T-helper 2 cell treated with Interferon-gamma antibody and Interleukin-4, amounts not matched to agents 5 μg/mL and 100 μg/mL, for 36 hours (primary cell): ENCODE data around the gene MOB1B.
"Not testable (repeated sequence)": the region's sequence is repeated elsewhere in the genome, so short reads cannot be mapped to it uniquely, and the experiment has no call there.

Source experiments
- DNase-seq: peaks from one replicate; pipeline ENCODE4 v3.0.0; 2021; ENCODE audit warnings: low spot score
- H3K27ac Mint-ChIP-seq: one replicate; pipeline ENCODE4 v1.8.0; 2021; ENCODE audit warnings: mild to moderate bottlenecking, mixed read lengths
- H3K27me3 Mint-ChIP-seq: one replicate; pipeline ENCODE4 v1.8.0; 2021; ENCODE audit warnings: low read depth, mixed read lengths
- H3K36me3 Mint-ChIP-seq: one replicate; pipeline ENCODE4 v1.8.0; 2021; ENCODE audit warnings: low read depth, mixed read lengths
- H3K4me1 Mint-ChIP-seq: one replicate; pipeline ENCODE4 v1.8.0; 2021; ENCODE audit warnings: low read depth, mixed read lengths
- H3K4me3 Mint-ChIP-seq: one replicate; pipeline ENCODE4 v1.8.0; 2022; ENCODE audit warnings: mild to moderate bottlenecking, moderate library complexity, mixed read lengths
- H3K9me3 Mint-ChIP-seq: one replicate; pipeline ENCODE4 v1.8.0; 2021; ENCODE audit warnings: mixed read lengths

Gene MOB1B

DNA sequence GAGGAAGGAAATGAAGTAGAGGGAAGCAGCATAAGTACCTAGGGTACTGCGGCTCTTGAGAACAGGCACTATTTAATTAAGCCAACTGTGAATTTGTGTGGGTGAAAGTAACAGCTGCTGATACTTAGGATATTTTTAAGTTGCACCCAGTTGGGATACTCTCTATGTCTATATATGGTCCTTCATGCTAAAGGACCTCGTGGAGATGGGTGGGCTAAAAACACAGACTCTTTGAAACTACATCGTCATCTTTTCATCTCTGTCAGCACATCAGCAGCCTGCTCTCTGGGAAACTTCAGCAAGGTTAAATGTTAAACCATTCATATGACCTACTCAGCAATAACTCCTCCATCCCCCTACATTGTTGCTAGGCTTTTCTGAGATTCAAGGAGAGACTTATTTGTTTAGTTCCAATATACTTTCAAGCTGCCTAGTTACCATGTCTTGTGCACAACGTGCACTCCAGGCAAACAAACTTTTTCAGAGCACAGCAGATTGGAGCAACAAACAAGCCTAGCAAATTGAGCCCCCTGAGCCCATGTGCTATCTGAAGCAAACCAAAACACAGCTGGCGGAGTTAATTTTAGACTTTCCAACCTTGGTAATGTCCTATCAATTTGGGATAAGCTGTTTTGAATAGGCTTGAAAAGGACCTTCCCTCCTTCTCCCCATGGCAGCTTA lies 6.2 kb upstream of the MOB1B start:
- Mint-ChIP-seq H3K4me3 (no peak overlapping the region), H3K36me3 (no peaks in the 10 kb centered on the region), H3K27ac (no peak overlapping the region), H3K9me3 (no peaks in the 10 kb centered on the region), H3K4me1 (no peaks in the 10 kb centered on the region), H3K27me3 (peaks cover 4% of the 10 kb centered on the region)
- no peak for DNase-seq

DNA sequence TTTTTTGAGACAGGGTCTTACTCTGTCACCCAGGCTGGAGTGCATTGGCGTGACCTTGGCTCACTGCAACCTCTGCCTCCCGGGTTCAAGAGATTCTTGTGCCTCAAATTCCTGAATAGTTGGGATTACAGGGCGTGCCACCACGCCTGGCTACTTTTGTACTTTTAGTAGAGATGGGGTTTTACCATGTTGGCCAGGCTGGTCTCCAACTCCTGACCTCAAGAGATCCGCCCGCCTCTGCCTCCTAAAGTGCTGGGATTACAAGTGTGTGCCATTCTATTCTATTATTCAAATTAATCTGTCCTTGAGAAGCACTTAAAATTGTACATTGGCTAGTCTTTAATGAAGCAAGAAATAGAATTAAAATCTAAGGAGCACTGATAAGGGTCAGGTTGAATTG lies 3.6 kb upstream of the MOB1B start:
- not testable (repeated sequence) for DNase-seq, H3K27ac Mint-ChIP-seq, H3K4me3 Mint-ChIP-seq, H3K36me3 Mint-ChIP-seq, H3K27me3 Mint-ChIP-seq, H3K4me1 Mint-ChIP-seq, H3K9me3 Mint-ChIP-seq

DNA sequence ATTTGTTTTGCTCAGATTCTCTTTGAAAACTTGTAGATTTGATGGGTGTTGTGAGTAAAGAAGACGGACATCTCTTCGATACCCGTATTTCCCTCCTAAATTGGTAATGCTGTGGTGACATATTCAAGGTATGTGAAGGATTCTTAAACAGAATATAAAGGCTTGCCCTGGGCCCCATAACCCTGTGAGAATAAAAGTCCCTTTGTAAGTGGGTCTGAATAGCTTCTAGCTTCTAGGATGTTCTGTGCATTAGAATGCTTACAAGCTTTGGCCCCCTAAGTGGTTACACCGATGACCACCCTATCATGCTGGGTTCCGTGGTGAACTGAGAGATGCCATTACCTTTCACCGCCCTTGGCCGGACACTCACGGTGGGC lies 574 bp upstream of the MOB1B start:
- H3K27ac Mint-ChIP-seq, result peak overlapping the region; percentile 88
- H3K27me3 Mint-ChIP-seq, result no peaks in the 10 kb centered on the region
- H3K9me3 Mint-ChIP-seq, result no peaks in the 10 kb centered on the region
- peak overlapping the region; percentile 98 for H3K4me3 Mint-ChIP-seq
- peaks cover 12% of the 10 kb centered on the region for H3K4me1 Mint-ChIP-seq
- DNase-seq, result no peak
- H3K36me3 Mint-ChIP-seq, result peaks cover 13% of the 10 kb centered on the region

DNA sequence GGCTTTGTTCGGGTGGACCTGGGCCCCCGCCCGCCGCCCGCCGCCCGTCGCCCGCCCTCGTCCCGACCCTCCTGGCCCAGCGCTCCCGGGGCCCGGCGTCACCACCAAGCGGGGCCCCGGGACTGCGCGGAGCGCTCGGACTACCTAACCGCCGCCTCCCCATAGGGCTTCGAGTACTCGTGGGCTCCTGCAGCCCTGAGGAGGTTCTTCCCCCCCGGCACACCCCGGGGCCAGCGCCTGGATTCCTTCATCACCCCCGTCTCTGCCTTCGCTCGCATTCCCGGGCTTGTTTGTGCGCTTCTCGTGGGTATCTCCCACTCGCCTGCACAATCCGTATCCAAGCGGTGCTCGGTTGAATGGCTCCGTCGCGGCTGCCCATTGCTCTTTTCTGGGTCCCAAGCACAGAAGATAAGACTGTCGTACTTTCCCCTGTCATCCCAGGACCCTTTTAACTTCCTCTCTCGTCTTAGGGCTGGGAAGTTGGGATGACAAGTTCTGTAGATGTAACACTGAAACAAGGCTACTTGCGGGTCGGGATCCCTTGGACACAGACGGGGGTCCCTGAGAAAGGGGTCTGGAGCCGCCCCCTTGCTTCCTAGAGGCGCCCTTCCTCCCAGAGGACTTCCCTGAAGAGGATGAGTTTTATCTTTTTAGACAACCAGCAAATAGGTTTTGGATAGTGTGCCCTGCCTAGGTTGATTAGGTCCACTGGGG lies 565 bp downstream of the MOB1B start:
- H3K27me3 Mint-ChIP-seq, result no peaks in the 10 kb centered on the region

DNA sequence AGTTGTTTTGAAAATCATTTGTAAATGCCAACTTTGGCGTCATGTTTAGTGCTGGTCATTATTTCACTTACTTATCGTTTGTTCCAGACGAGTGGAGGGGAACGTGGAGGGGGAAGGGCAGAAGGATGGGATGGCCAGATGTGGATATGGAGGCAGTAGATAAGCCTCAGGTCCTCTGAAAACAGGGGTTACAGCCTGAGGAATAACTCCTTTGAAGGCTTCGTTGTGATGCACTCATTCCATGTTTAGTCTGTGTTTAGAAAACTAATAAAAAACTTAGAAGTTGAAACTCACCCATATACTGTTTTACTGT lies 1.1 kb downstream of the MOB1B start:
- H3K36me3 Mint-ChIP-seq, result peaks cover 13% of the 10 kb centered on the region
- DNase-seq, result no peak

More for the DNA sequence above, 565 bp downstream of the MOB1B start:
- Mint-ChIP-seq H3K4me3 (peak overlapping the region; percentile 98), H3K4me1 (peaks cover 12% of the 10 kb centered on the region), H3K36me3 (peaks cover 13% of the 10 kb centered on the region), H3K9me3 (no peaks in the 10 kb centered on the region), H3K27ac (peak overlapping the region; percentile 92)
- DNase-seq, result peak; percentile 14

DNA sequence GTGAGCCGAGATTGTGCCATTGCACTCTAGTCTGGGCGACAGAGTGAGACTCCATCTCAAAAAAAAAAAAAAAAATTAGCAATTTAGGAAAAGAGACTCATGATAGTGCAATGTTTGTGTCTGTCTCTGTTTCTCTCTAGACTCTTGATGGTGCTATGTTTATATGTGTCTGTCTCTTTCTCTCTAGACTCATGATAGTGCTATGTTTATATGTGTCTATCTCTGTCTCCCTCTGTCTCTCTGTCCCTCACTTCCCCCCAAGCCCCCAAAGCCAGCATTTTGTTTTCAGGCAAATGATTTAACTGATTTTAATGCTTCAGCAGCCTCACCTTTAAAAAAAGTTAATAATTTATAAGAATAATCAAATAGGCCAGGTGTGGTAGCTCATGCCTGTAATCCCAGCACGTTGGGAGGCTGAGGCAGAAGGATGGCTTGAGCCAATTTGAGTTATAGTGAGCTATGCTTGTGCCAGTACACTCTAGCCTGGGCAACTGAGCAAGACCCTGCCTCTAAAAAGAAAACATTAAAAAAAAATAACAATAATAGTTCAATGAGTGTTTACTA lies 6.9 kb downstream of the MOB1B start:
- no peak for DNase-seq
- H3K4me3 Mint-ChIP-seq, result no peak overlapping the region
- no peaks in the 10 kb centered on the region for H3K27me3 Mint-ChIP-seq
- H3K4me1 Mint-ChIP-seq, result peaks cover 2% of the 10 kb centered on the region
- H3K9me3 Mint-ChIP-seq, result no peaks in the 10 kb centered on the region
- H3K36me3 Mint-ChIP-seq, result peaks cover 18% of the 10 kb centered on the region
- H3K27ac Mint-ChIP-seq, result no peak overlapping the region

More for the DNA sequence above, 1.1 kb downstream of the MOB1B start:
- peak overlapping the region; percentile 92 for H3K27ac Mint-ChIP-seq
- no peaks in the 10 kb centered on the region for H3K9me3 Mint-ChIP-seq
- peak overlapping the region; percentile 98 for H3K4me3 Mint-ChIP-seq
- no peaks in the 10 kb centered on the region for H3K27me3 Mint-ChIP-seq
- peaks cover 12% of the 10 kb centered on the region for H3K4me1 Mint-ChIP-seq

DNA sequence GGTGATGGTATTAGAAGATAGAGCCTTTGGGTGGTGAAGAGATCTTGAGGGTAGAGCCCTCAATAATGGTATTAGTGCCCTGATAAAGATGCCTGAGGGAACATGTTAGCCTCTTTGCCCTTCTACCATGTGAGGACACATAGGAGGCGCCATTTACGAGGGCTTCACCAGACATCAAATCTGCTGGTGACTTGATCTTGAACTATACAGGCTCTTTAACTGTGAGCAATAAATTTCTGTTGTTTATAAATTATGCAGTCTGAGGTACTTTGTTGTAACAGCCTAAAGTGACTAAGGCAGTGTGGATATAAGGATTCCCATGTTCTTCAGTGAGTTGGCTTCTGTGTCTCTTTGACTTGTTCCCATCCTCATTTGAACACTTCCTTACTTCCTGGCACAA lies 11.8 kb downstream of the MOB1B start:
- no peak overlapping the region for H3K27ac Mint-ChIP-seq
- peaks cover 22% of the 10 kb centered on the region for H3K36me3 Mint-ChIP-seq
- H3K4me3 Mint-ChIP-seq, result no peak overlapping the region
- peaks cover 7% of the 10 kb centered on the region for H3K4me1 Mint-ChIP-seq
- H3K27me3 Mint-ChIP-seq, result no peaks in the 10 kb centered on the region
- DNase-seq, result no peak
- no peaks in the 10 kb centered on the region for H3K9me3 Mint-ChIP-seq

DNA sequence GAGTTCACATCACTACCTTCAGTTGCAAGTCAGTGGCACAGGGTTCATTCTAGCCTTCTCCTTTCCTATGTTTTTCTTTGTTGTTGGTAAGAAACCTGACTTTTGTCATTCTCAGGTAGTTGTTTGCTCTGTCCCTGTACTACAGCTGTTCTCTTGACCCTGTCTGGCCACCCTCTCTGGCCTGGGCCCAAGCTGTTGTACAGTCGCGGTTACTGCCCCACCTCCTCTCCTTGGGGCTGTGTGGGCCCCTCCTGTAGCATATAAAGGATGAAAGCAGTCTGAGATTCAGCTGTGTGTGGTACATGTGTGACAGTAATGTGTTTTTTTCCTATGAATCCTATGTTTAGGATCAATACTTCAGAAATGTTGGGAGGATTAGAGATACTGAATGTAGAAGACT lies 12.5 kb downstream of the MOB1B start:
- Mint-ChIP-seq H3K27me3 (no peaks in the 10 kb centered on the region), H3K9me3 (no peaks in the 10 kb centered on the region), H3K36me3 (peaks cover 21% of the 10 kb centered on the region), H3K4me1 (peaks cover 7% of the 10 kb centered on the region), H3K4me3 (no peak overlapping the region), H3K27ac (no peak overlapping the region)
- DNase-seq, result no peak

DNA sequence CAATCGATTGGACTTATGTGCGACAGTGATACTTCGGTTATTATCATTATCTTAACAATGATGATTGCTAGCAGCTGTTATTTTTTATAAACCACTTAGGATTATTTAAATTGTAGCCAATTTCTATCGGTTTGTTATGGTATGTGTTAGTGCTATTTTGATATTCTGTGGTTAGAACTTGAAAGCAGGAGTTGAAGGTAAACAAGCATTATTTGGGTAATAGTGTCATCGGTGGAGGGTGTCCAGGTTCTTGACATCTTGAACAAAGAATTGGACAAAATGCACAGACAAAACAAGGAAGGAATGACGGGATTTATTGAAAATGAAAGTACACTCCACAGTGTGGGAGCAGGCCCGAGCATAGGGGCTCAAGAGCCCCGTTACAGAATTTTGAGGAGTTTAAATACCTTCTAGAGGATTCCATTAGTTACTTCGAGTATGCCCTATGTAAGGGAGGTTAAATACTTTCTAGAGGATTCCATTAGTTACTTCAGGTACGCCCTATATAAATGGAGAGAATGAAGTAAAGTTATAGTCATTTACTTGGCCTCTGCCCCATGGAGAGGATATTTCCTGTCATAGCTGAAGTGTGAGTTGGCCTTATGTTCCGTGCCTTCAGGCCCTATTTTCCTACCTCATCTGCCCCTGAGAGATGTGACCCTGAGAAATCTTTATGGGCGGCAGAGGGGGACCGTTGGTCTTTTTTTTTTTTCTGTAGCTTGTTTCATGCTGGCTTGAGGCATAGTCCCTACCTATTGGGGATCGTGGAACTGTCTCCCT lies 13.1 kb downstream of the MOB1B start:
- H3K4me1 Mint-ChIP-seq, result peaks cover 7% of the 10 kb centered on the region
- no peak overlapping the region for H3K27ac Mint-ChIP-seq
- DNase-seq, result no peak
- peaks cover 23% of the 10 kb centered on the region for H3K36me3 Mint-ChIP-seq
- H3K9me3 Mint-ChIP-seq, result peaks cover 2% of the 10 kb centered on the region
- H3K27me3 Mint-ChIP-seq, result no peaks in the 10 kb centered on the region
- H3K4me3 Mint-ChIP-seq, result no peak overlapping the region

DNA sequence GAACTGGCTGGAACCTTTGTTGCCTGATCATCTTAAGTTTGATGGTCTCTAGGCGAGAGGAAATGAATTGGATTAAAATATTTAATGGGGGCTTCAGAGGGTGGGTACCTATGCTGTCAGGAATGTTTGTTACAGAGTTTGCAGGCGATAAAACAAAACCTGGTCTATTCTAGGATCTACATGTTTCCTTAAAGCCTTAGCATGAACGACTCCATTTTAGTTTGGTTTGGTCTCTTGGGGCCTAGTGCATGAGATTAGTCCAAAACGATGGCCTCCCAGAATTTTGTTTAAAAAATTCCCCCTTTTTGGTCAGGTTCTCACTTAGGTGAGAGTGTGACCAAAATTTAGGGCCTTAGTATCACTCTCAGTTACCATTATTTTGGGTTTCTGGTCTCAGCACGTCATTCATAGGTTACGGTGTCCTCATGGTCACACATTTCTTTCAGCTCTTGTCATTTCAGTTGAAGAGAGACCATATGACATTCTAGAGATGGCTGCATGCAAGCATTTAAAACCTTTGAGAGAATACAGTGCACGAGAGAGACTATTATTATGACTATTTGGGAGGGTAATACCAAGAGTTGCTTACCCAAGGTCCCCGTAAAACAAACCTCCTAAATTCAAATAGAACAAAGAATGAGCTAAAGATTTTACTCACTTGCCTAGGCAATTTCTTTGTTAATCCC lies 13.8 kb downstream of the MOB1B start:
- H3K9me3 Mint-ChIP-seq, result peaks cover 7% of the 10 kb centered on the region
- H3K27me3 Mint-ChIP-seq, result no peaks in the 10 kb centered on the region
- peaks cover 25% of the 10 kb centered on the region for H3K36me3 Mint-ChIP-seq
- H3K4me3 Mint-ChIP-seq, result no peak overlapping the region
- no peak overlapping the region for H3K27ac Mint-ChIP-seq
- peaks cover 7% of the 10 kb centered on the region for H3K4me1 Mint-ChIP-seq
- DNase-seq, result no peak

DNA sequence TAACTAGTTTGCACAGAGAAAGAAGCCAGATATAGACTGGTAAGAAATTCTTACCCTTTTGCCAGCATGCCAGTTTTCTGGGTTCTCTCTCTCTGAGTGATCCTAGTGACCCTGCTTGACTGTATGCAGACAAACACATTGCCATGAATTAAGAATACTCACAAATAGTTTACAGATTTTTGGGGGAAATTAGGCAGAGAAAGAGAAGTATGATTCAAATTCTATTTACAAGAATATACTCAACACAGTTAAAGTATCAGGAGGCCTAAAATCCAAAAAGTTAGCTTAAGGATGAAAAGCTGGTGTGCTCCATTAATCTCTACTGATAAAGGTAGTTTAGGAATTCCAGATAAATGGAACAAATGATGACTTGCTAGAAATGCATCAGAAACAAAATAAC lies 18.4 kb downstream of the MOB1B start:
- DNase-seq, result no peak
- Mint-ChIP-seq H3K27me3 (no peaks in the 10 kb centered on the region), H3K4me1 (peaks cover 5% of the 10 kb centered on the region), H3K9me3 (peaks cover 11% of the 10 kb centered on the region), H3K4me3 (no peak overlapping the region), H3K27ac (no peak overlapping the region), H3K36me3 (peaks cover 13% of the 10 kb centered on the region)

DNA sequence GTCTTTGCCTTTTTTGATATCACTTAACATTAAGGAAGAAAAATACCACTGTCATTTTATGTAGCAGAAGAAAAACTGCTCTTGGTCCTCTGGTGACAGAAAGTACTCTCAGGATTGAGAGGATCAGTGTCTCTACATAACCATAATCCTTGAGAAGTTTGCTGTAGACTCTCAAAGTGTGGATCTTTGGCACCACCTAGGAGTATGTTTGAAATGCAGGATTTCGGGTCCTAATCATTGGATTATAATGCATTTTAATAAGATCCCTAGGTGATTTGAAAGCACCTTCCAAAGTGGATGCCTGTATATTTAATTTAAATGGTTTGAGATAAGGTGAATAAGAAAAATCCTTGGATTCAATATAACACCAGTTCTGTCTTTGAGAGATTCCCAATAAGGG lies 23.2 kb downstream of the MOB1B start:
- no peak for DNase-seq
- H3K36me3 Mint-ChIP-seq, result peaks cover 6% of the 10 kb centered on the region
- no peaks in the 10 kb centered on the region for H3K27me3 Mint-ChIP-seq
- no peak overlapping the region for H3K27ac Mint-ChIP-seq
- H3K4me1 Mint-ChIP-seq, result peaks cover 26% of the 10 kb centered on the region
- H3K9me3 Mint-ChIP-seq, result peaks cover 7% of the 10 kb centered on the region
- no peak overlapping the region for H3K4me3 Mint-ChIP-seq

DNA sequence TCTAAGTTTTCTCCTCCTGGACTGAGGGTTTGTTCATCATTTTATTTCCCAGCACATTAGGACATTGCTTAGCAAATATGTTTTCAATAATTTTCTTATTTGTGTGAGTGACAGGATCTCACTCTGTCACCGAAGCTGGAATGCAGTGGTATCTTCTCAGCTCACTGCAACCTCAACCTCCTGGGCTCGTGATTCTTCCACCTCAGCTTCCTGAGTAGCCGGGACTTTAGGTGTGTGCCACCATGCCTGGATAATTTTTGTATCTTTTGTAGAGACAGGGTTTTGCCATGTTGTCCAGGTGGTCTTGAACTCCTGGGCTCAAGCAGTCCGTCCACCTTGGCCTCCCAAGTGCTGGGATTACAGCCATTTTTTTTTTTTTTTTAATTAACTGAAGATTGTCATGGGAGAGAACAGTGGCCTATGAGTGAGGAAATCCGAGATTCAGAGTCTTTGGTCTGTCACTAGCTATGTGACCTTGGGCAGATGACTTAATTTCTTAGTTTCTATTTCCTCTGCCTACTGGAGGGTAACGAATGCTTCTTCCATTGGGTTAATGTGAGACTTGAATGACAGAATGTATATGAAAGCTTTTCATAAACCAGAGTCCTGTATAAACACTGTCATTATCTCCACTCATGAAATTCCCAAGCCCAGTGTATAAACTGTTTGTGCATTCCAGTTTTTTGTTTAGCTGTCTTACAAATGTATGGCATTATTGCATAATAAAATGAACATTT lies 23.9 kb downstream of the MOB1B start:
- no peak for DNase-seq
- no peaks in the 10 kb centered on the region for H3K27me3 Mint-ChIP-seq

More for the DNA sequence above, 23.9 kb downstream of the MOB1B start:
- Mint-ChIP-seq H3K9me3 (peaks cover 3% of the 10 kb centered on the region), H3K4me3 (peak overlapping the region; percentile 46), H3K36me3 (peaks cover 11% of the 10 kb centered on the region), H3K4me1 (peaks cover 29% of the 10 kb centered on the region), H3K27ac (peak overlapping the region; percentile 11)
